Heart right ventricle (tissue), 16 donors: ENCODE measurements around the gene TSHZ3. TPM values are rescaled to one million over a fixed set of nuclear protein-coding genes. Genes with fewer than 3 reads are reported as not detected.
A peak's percentile ranks its signal among the peaks of the same experiment; 100 is the strongest.

ENCODE experiments used
- ATAC-seq, 8 donors: fragments of 200-7000 bp; cut with Tn5 transposase; one replicate each; pipeline ENCODE4 v1.9.1; 2020; ENCODE audit warnings: mild to moderate bottlenecking in 8 of 8, moderate library complexity in 8 of 8, moderate number of reproducible peaks in 1 of 8
- DNase-seq, 2 donors: peaks; one replicate each; pipeline ENCODE4 v3.0.0-alpha.2; 2020
- H3K27ac ChIP-seq, 10 donors: fragments of 200-600 bp; sonication (generic) in 2 of 10; one replicate each; pipeline versions ENCODE4 v1.5.0 to v1.8.0; 2020 to 2022; ENCODE audit warnings: mild to moderate bottlenecking in 3 of 10
- H3K27me3 ChIP-seq, 7 donors: fragments of 200-600 bp; one replicate each; pipeline ENCODE4 v1.8.0; 2021 to 2022; ENCODE audit warnings: mild to moderate bottlenecking in 2 of 7
- H3K36me3 ChIP-seq, 9 donors: fragments of 200-600 bp; sonication (generic) in 1 of 9; one replicate each; pipeline versions ENCODE4 v1.5.0 to v1.8.0; 2020 to 2022; ENCODE audit warnings: mild to moderate bottlenecking in 2 of 9
- H3K4me1 ChIP-seq, 9 donors: fragments of 200-600 bp; sonication (generic) in 1 of 9; one replicate each; pipeline versions ENCODE4 v1.5.0 to v1.8.0; 2020 to 2022; ENCODE audit warnings: mild to moderate bottlenecking in 4 of 9
- H3K4me3 ChIP-seq, 10 donors: fragments of 200-600 bp; sonication (generic) in 2 of 10; one replicate each; pipeline versions ENCODE4 v1.5.0 to v1.8.0; 2020 to 2022; ENCODE audit warnings: mild to moderate bottlenecking in 7 of 10, moderate library complexity in 2 of 10
- H3K9me3 ChIP-seq, 11 donors: fragments of 200-600 bp in 10 of 11; sonication (generic) in 2 of 11; one replicate each; pipeline versions ENCODE4 v1.5.0 to v1.8.0; 2013 to 2022; ENCODE audit warnings: mild to moderate bottlenecking in 2 of 11, control low read depth in 1 of 11, moderate library complexity in 1 of 11
- CTCF ChIP-seq, 9 donors: fragments of 200-600 bp; sonication (generic) in 2 of 9; IDR thresholded peaks; one replicate each; pipeline versions ENCODE4 v1.5.0 to v1.8.0; 2021 to 2022; ENCODE audit warnings: antibody characterized with exemption in 9 of 9, mild to moderate bottlenecking in 5 of 9, moderate library complexity in 1 of 9
- WGBS, 2 donors: extraction: QIAGEN DNeasy Blood & Tissue Kit; methylation state at CpG; one replicate each; pipeline ENCODE4 v1.1.7; 2013; ENCODE audit warnings: inconsistent platforms in 1 of 2; 5-methylcytosine and 5-hydroxymethylcytosine counted together
- intact Hi-C, 10 donors: fragments of 100-400 bp; cut with DNase I; formaldehyde crosslinking; loops; one replicate each; pipeline versions ENCODE4 v1.11.1 to v1.14.2; 2022
- polyA plus RNA-seq, 2 donors: library from polyadenylated mRNA; stranded (reverse); fragments of 200-250 nt; gene quantifications; one replicate each; pipeline ENCODE4 v1.2.3, GENCODE V29; 2013
- total RNA-seq, 10 donors: library from RNA; stranded (reverse); fragmentation: NEBNext Ultra II Directional in 3 of 10; extraction: Animal tissue kit (Norgen Biotek cat#: 25700) in 3 of 10; gene quantifications; one replicate each; pipeline versions ENCODE4 v1.2.1 to v1.2.4, GENCODE V29; 2021 to 2023
- donor health status: Arrhythmogenic right ventricular cardiomyopathy.
- donor health status: ischemic (EF 13 %, LVEDD 7.1; RV severe dilation, severe dysfunction).
- donor health status: healthy with polysubstance abuse.
- donor health status: DM: no; HTN: yes; CAD: no.
- donor health status: DM: no; HTN: no; CAD: no.
- donor health status: ischemic (EF 25% LVEDD 6.9; RV normal size, moderate dysfunction).
- donor health status: ischemic (EF 25% LVEDD 5.7; RV mildly dilated, moderate dysfunction).
- donor health status: healthy.
- donor health status: DM: yes; HTN: yes; CAD: no.
- donor health status: Ischemic cardiomyopathy.
- donor health status: ischemic (EF 35%, LVEDD 5.7; RV mildly dilated, moderate dysfunction).
- donor health status: nonischemic (EF 11% LVEDD 7.7; RV severe dilation, severe dysfunction).
- donor health status: DM: yes; HTN: yes; CAD: no.
- donor health status: PGD.
- donor health status: ischemic (EF 29% LVEDD 5.4; RV normal size, mild dysfunction).
- donor health status: nonischemic (EF 23%, LVEDD 6.1; RV moderate dilation, normal function).

The TSHZ3 gene
- total and polyA plus RNA-seq, 12 donors, result 1.7 to 5.0 (median 3.1) TPM

DNA sequence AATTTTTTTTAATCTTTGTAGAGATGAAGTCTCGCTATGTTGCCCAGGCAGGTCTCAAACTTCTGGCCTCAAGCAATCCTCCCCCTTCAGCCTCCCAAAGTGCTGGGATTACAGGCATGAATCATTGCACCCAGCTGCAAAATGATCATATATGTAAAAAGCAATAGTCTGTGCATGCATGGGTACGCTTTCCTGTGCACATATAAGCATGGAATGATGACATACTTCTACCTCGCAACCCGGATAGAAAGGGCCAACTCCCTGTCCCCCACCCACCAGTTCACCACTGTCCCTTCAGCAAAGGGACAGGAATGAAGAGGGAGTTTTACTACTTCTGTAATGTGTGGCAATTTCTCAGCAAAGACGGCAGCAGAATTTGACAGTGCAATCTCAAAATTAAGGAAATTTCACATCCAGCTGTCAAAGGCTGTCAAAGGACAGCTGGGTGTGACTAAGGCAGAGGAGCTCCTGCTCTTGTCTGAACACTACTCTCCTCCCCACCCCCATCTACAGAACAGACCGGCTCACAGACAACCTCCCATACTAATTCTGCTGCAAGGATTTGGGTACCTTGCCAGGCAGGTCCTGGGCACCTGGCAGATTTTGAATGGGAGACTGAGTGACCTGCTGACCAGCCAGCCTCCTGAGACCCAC, 95.6 kb downstream of the TSHZ3 start:
- intact Hi-C loops, result no loop called here
- WGBS, 2 donors, result 76 to 84% methylated on average over 6 of the region's 6 CpGs
- ATAC-seq, result no peak
- H3K4me1 ChIP-seq, result peaks cover 0 to 6% (median 0%) of the 10 kb centered on the region in 9 donors
- TF ChIP-seq CTCF (IDR thresholded peaks at IDR 0.05), result no peak
- H3K27me3 ChIP-seq, result peaks cover 0 to 16% (median 5%) of the 10 kb centered on the region in 7 donors
- H3K9me3 ChIP-seq, result no peaks in the 10 kb centered on the region
- no peaks in the 10 kb centered on the region for H3K36me3 ChIP-seq
- H3K27ac ChIP-seq, result no peak overlapping the region
- DNase-seq, result no peak
- no peak overlapping the region for H3K4me3 ChIP-seq

DNA sequence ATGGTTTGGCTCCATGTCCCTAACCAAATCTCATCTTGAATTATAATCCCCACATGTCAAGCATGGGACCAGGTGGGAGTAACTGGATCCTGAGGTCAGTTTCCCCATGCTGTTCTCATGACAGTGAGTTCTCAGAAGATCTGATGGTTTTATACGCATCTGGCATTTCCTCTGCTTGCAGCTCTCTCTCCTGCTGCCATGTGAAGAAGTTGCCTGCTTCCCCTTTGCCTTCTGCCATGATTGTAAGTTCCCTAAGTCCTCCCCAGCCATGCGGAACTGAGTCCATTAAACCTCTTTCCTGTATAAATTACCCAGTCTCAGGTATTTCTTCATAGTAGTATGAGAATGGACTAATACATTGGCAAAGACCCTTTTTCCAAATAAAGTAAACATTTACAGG, 96.8 kb downstream of the TSHZ3 start:
- Histone ChIP-seq H3K4me3 (no peak overlapping the region), H3K27ac (no peak overlapping the region), H3K36me3 (no peaks in the 10 kb centered on the region), H3K27me3 (peaks cover 0 to 6% (median 4%) of the 10 kb centered on the region in 7 donors), H3K4me1 (peaks cover 0 to 6% (median 0%) of the 10 kb centered on the region in 9 donors), H3K9me3 (no peaks in the 10 kb centered on the region)
- ATAC-seq, result no peak
- intact Hi-C loops, result no loop called here
- no peak for TF ChIP-seq CTCF (IDR thresholded peaks at IDR 0.05)
- DNase-seq, result no peak
- WGBS, 2 donors, result 90 to 92% methylated on average over 2 of the region's 2 CpGs

DNA sequence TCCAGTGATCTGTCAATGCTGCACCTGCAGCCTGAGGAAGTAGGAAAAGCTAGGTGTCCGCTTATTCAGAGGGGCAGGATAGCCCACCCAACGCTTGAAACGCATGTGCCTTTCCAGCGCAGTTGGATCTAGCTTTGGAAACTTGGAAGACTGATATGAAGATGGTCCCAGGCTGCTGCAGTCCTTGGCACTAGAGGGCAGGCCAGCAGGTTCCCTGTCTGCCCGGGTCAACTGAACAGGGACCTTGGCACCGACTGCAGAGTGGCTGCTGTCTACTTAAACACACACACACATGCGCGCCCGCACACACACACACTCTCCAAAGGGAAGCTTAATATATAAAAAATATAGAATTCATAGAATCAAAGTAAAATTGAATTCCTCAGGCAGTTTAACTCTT, 100.0 kb downstream of the TSHZ3 start:
- Histone ChIP-seq H3K9me3 (no peaks in the 10 kb centered on the region), H3K4me1 (peaks cover 0 to 2% (median 0%) of the 10 kb centered on the region in 9 donors), H3K27me3 (peaks cover 0 to 4% (median 0%) of the 10 kb centered on the region in 7 donors), H3K36me3 (no peaks in the 10 kb centered on the region), H3K27ac (no peak overlapping the region), H3K4me3 (no peak overlapping the region)
- intact Hi-C loops, result no loop called here
- peak in 1 of 8 donors; percentile 47 for ATAC-seq
- WGBS, 2 donors, result 84 to 86% methylated on average over 9 of the region's 9 CpGs
- peak in 4 of 9 donors; percentile 4 to 23 (median 16) for TF ChIP-seq CTCF (IDR thresholded peaks at IDR 0.05)
- no peak for DNase-seq

- Histone ChIP-seq H3K9me3 (peaks cover 0 to 16% (median 6%) of the 10 kb centered on the region in 11 donors), H3K36me3 (no peaks in the 10 kb centered on the region), H3K4me3 (no peak overlapping the region), H3K27ac (no peak overlapping the region), H3K4me1 (no peaks in the 10 kb centered on the region), H3K27me3 (peaks cover 0 to 8% (median 0%) of the 10 kb centered on the region in 7 donors)
- TF ChIP-seq CTCF (IDR thresholded peaks at IDR 0.05), result no peak
- WGBS, 2 donors, result 70 to 77% methylated on average over 4 of the region's 4 CpGs
- no peak for DNase-seq
- intact Hi-C loops, result no loop called here
- no peak for ATAC-seq
Measured at GRCh38 chr19:31235806-31236205, 113.4 kb downstream of the TSHZ3 start.
